Smooth muscle cell (in vitro differentiated cells): ENCODE results near the gene C5orf52. TPM values are rescaled to one million over a fixed set of nuclear protein-coding genes. Genes with fewer than 3 reads are reported as not detected.

Experiments used
- DNase-seq: peaks from one replicate; lab custom pipeline; 2025; ENCODE audit not compliant: unreplicated experiment; lab: John Stamatoyannopoulos, UW
- H2AFZ ChIP-seq: fragments of 200-600 bp; sonication (generic); 2 replicates; pipeline ENCODE4 v1.6.0; 2016; ENCODE audit warnings: antibody characterized with exemption, low read depth, mild to moderate bottlenecking
- H3F3A ChIP-seq: fragments of 200-600 bp; sonication (generic); 2 replicates; pipeline ENCODE4 v1.6.0; 2017; ENCODE audit warnings: antibody characterized with exemption, low read depth
- H3K27ac ChIP-seq: fragments of 200-600 bp; sonication (generic); 2 replicates; pipeline ENCODE4 v1.5.1; 2016; ENCODE audit warnings: low read depth, mild to moderate bottlenecking
- H3K27me3 ChIP-seq: fragments of 200-600 bp; sonication (generic); 2 replicates; pipeline ENCODE4 v1.6.1; 2016; ENCODE audit warnings: low read depth, mild to moderate bottlenecking
- H3K36me3 ChIP-seq: fragments of 200-600 bp; sonication (generic); 2 replicates; pipeline ENCODE4 v1.5.1; 2016; ENCODE audit warnings: low read depth
- H3K4me1 ChIP-seq: fragments of 200-600 bp; sonication (generic); 2 replicates; pipeline ENCODE4 v1.5.1; 2016; ENCODE audit warnings: low read depth
- H3K4me2 ChIP-seq: fragments of 200-600 bp; sonication (generic); 2 replicates; pipeline ENCODE4 v1.6.0; 2016; ENCODE audit warnings: mild to moderate bottlenecking
- H3K4me3 ChIP-seq: fragments of 200-600 bp; sonication (generic); 2 replicates; pipeline ENCODE4 v1.5.1; 2016; ENCODE audit warnings: mild to moderate bottlenecking
- H3K79me2 ChIP-seq: fragments of 200-600 bp; sonication (generic); 2 replicates; pipeline ENCODE4 v1.6.0; 2016; ENCODE audit warnings: low read depth, mild to moderate bottlenecking
- H3K9ac ChIP-seq: fragments of 200-600 bp; sonication (generic); 2 replicates; pipeline ENCODE4 v1.6.0; 2016; ENCODE audit warnings: low read depth
- H3K9me3 ChIP-seq: fragments of 200-600 bp; sonication (generic); replicated peaks from 2 replicates; pipeline ENCODE4 v1.5.1; 2016; ENCODE audit warnings: low read depth
- H4K20me1 ChIP-seq: fragments of 200-600 bp; sonication (generic); 2 replicates; pipeline ENCODE4 v1.6.0; 2016; ENCODE audit warnings: low read depth
- CTCF ChIP-seq: fragments of 200-600 bp; sonication (generic); IDR thresholded peaks from 2 replicates; pipeline ENCODE4 v1.5.1; 2017; ENCODE audit warnings: borderline replicate concordance, mild to moderate bottlenecking, antibody characterized with exemption; ENCODE audit not compliant: insufficient read depth, poor library complexity, severe bottlenecking
- WGBS: methylation state at CpG from one replicate; pipeline ENCODE4 v1.1.7; 2016; ENCODE audit warnings: low lambda C conversion rate; 5-methylcytosine and 5-hydroxymethylcytosine counted together
- polyA plus RNA-seq: library from polyadenylated mRNA; unstranded; fragments of >200 nt; fragmentation: Nextera tagmentation; extraction: Ambion mirVana; gene quantifications from 2 replicates; pipeline ENCODE4 v1.2.1, GENCODE V29; 2016
- total RNA-seq: library from RNA; depleted of rRNA; stranded (reverse); fragments of >200 nt; gene quantifications from 2 replicates; pipeline ENCODE4 v1.2.3, GENCODE V29; 2014

The C5orf52 gene
- not detected in 2 replicates for total RNA-seq
- not detected in 2 replicates for polyA plus RNA-seq

- Histone ChIP-seq H3K36me3 (no peaks in the 10 kb centered on the region), H3K79me2 (no peaks in the 10 kb centered on the region), H3F3A (no peaks in the 10 kb centered on the region), H3K4me2 (no peak within 1 kb of the TSS), H2AFZ (no peak within 1 kb of the TSS), H3K9ac (no peak within 1 kb of the TSS), H3K9me3 (no peaks in the 10 kb centered on the region), H4K20me1 (no peaks in the 10 kb centered on the region), H3K27ac (no peak within 1 kb of the TSS), H3K4me3 (no peak within 1 kb of the TSS), H3K4me1 (no peaks in the 10 kb centered on the region), H3K27me3 (no peaks in the 10 kb centered on the region)
- TF ChIP-seq CTCF = no peak
- WGBS = 97% methylated on average over 51 of the region's 59 CpGs
- no peak for DNase-seq
Observed at GRCh38 chr5:157670662-157671591, at the start of gene C5orf52. TSS of gene C5orf52 (plus strand) at chr5:157671533. CDS start at chr5:157671615, 82 bp downstream.

- H3K9me3 ChIP-seq = no peaks in the 10 kb centered on the region
- WGBS = 61% methylated on average over 2 of the region's 2 CpGs
- H3F3A ChIP-seq = no peaks in the 10 kb centered on the region
- H3K79me2 ChIP-seq = no peaks in the 10 kb centered on the region
- no peaks in the 10 kb centered on the region for H3K4me1 ChIP-seq
- H3K4me3 ChIP-seq = no peak overlapping the region
- no peaks in the 10 kb centered on the region for H3K36me3 ChIP-seq
- H3K4me2 ChIP-seq = no peak overlapping the region
- DNase-seq = no peak
- H3K27ac ChIP-seq = no peak overlapping the region
- H3K9ac ChIP-seq = no peak overlapping the region
- no peaks in the 10 kb centered on the region for H4K20me1 ChIP-seq
- no peak overlapping the region for H2AFZ ChIP-seq
- no peak for TF ChIP-seq CTCF
- H3K27me3 ChIP-seq = no peaks in the 10 kb centered on the region
Observed at GRCh38 chr5:157624144-157624543, 47.2 kb upstream of the C5orf52 start.

GRCh38 chr5:157626831-157627230, 44.5 kb upstream of the C5orf52 start:
- no peak overlapping the region for H3K9ac ChIP-seq
- peaks cover 3% of the 10 kb centered on the region for H3K9me3 ChIP-seq
- no peak overlapping the region for H3K27ac ChIP-seq
- TF ChIP-seq CTCF = no peak
- no peaks in the 10 kb centered on the region for H3F3A ChIP-seq
- H3K4me1 ChIP-seq = no peaks in the 10 kb centered on the region
- H3K4me2 ChIP-seq = no peak overlapping the region
- H3K4me3 ChIP-seq = no peak overlapping the region
- H3K36me3 ChIP-seq = no peaks in the 10 kb centered on the region
- H4K20me1 ChIP-seq = no peaks in the 10 kb centered on the region
- no peaks in the 10 kb centered on the region for H3K27me3 ChIP-seq
- H2AFZ ChIP-seq = peak overlapping the region; percentile 5
- no peaks in the 10 kb centered on the region for H3K79me2 ChIP-seq
- no peak for DNase-seq
- 77% methylated on average over 6 of the region's 6 CpGs for WGBS
